DMS53 treated with DMSO at 0.1 percent for 48 hours (cell line): ENCODE data around the gene LPO.

ENCODE experiments used
- DNase-seq: peaks from one replicate; lab custom pipeline; 2025; ENCODE audit not compliant: unreplicated experiment; lab: John Stamatoyannopoulos, UW

The LPO gene

DNA sequence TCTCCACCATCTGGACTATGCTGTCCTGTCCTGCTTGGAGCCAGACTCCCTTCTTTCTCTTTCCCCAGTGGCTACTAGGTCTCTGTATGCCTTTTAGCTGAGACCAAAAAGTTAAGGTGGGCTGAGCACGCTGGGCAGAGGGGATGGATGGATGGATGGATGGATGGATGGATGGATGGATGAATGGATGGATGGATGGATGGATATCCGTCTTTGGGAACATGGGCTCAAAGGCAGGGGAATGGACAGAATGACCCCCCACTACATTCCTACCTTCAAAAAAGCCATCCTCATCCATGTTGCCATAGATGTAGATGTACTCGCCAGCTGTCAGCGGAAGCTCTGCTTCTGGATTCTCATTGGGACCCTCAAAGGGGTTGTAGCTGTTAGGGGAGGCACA is 77.4 kb downstream of the LPO start:
- DNase-seq: no peak

DNA sequence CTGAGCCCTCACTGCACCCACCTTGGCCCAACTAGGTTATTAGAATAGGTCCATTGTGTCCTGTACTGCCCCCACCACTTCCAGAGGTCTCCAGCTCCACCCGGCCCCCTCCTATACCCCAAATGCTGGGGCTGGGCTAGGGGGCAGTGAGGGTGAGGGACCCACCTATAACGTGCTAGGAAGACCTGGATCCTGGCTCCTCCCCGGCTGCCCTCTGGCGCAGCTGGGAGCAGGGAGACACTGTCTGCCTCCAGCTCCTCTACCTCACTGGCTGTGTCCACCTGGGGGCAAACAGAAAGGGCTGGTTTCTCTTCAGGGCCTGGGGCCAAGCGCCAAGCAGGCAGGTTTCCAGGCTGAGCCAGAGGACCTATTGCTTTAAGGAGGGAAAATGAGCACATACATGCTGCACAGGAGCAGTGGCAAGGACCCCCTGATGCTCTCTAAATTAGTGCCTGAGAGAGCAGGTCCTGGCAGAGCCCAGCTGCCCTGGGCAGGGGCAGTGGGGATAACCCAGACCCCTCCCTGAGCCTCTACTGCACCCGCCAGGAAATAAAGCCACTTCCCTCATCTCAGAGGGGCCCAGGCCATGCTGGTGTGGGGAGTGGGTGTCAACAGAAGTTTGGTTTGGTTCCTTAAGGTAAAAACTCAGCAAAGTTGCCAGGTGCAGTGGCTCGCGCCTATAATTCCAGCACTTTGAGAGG is 78.0 kb downstream of the LPO start:
- no peak for DNase-seq

DNA sequence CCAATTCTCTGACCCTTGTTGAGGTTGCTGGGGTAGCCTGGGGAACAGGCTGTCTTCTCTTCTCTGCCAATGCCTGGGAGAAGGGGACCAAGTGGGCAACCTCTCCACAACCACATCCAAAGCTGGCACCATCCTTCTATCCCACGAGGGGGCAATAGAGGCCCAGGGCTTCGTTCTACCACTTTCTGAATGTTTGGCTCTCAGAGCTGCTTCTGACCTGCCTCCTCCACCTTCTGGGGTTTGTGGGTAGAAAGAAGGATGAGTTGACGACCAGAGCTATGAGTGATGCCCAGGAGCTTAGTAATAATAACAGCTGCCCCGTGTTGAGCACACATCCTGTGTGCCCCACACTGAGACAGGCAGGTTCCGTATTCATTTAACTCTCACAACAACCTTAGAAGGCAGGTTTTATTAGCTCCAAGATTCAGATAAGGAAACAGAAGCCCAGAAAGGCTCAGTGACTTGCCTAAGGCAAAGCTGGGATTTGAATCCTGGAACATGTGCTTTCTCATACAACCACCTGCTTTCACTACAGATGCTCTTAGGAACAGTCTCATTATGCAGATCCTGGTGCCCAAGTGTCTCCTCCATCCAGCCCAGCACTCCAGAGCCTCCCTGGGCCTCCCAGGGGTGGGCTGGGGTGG is 79.2 kb downstream of the LPO start:
- DNase-seq: peak; percentile 60

DNA sequence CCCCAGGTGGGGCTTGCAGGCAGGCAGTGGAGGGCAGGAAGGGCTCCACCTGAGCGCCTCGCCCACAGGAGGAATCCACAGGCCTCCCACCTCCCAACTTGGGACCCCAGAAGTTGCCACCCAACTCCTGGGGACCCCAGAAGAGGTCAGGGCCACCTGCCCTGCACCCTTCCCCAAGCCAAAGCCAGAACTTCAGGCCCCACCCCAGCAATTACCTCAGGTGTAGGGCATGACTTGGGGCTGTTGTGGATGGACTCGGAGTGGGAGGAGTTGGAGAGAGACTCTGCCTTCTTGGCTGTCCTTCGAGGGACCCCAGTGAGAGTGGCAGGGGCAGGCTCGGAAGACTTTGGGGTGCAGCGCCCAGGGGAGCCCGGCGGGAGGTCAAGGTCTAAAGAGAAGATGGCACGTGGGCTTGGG is 79.7 kb downstream of the LPO start:
- DNase-seq: no peak
